Neutrophil (primary cell): Measurements from ENCODE around the gene MUC2.

Experiments used
- H3K27ac ChIP-seq: fragments of 200-600 bp; sonication (generic); 2 replicates; pipeline ENCODE4 v1.5.1; 2016; ENCODE audit warnings: mild to moderate bottlenecking, moderate library complexity
- H3K27me3 ChIP-seq: fragments of 200-600 bp; sonication (generic); 2 replicates; pipeline ENCODE4 v1.6.0; 2016; ENCODE audit warnings: mild to moderate bottlenecking
- H3K36me3 ChIP-seq: fragments of 200-600 bp; sonication (generic); 2 replicates; pipeline ENCODE4 v1.5.1; 2017
- H3K4me1 ChIP-seq, 2 experiments: fragments of 200-600 bp in 1 of 2; sonication (generic) in 1 of 2; 1 replicate in 1 of 2; 2 replicates in 1 of 2; pipeline versions ENCODE4 v1.5.1 to v1.6.1; 2013 to 2016; ENCODE audit warnings: low read depth in 1 of 2, low read length in 1 of 2, mild to moderate bottlenecking in 1 of 2, moderate library complexity in 1 of 2; ENCODE audit not compliant: control insufficient read depth in 1 of 2, insufficient read depth in 1 of 2
- H3K4me3 ChIP-seq, 2 experiments: fragments of 200-600 bp in 1 of 2; sonication (generic) in 1 of 2; 1 replicate in 1 of 2; 2 replicates in 1 of 2; pipeline ENCODE4 v1.5.1; 2013 to 2016; ENCODE audit warnings: low read depth in 1 of 2, low read length in 1 of 2, mild to moderate bottlenecking in 1 of 2, moderate library complexity in 1 of 2
- H3K9me3 ChIP-seq: fragments of 200-600 bp; sonication (generic); 2 replicates; pipeline ENCODE4 v1.5.1; 2016
- TF ChIP-seq, protein P1 (sequence below): fragments of 200-600 bp; sonication (generic); IDR thresholded peaks from 2 replicates; pipeline ENCODE4 v1.5.1; 2016; ENCODE audit warnings: antibody characterized with exemption

The MUC2 gene

DNA sequence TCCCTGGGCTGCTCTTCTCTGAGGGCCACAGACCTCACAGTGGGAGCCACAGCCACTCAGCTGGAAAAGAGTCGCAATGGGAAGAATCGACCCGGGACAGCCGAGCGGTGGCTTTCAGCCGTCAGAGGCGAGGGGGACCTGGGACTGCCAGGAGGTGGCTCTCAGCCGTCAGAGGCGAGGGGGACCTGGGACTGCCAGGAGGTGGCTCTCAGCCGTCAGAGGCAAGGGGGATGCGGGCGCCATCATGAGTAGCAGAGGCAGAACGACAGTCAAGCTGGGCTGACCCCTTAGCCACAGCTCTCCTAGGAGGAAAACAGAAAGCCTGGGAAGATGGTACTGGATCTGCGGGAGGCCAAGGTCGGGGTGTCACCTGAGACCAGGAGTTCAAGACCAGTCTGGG, 14.9 kb upstream of the MUC2 start:
- TF ChIP-seq, protein P1, sequence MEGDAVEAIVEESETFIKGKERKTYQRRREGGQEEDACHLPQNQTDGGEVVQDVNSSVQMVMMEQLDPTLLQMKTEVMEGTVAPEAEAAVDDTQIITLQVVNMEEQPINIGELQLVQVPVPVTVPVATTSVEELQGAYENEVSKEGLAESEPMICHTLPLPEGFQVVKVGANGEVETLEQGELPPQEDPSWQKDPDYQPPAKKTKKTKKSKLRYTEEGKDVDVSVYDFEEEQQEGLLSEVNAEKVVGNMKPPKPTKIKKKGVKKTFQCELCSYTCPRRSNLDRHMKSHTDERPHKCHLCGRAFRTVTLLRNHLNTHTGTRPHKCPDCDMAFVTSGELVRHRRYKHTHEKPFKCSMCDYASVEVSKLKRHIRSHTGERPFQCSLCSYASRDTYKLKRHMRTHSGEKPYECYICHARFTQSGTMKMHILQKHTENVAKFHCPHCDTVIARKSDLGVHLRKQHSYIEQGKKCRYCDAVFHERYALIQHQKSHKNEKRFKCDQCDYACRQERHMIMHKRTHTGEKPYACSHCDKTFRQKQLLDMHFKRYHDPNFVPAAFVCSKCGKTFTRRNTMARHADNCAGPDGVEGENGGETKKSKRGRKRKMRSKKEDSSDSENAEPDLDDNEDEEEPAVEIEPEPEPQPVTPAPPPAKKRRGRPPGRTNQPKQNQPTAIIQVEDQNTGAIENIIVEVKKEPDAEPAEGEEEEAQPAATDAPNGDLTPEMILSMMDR: no peak
- Histone ChIP-seq H3K36me3 (no peaks in the 10 kb centered on the region), H3K4me3 (no peak overlapping the region), H3K9me3 (no peaks in the 10 kb centered on the region), H3K27me3 (peaks cover 26% of the 10 kb centered on the region), H3K4me1 (no peaks in the 10 kb centered on the region), H3K27ac (no peak overlapping the region)

DNA sequence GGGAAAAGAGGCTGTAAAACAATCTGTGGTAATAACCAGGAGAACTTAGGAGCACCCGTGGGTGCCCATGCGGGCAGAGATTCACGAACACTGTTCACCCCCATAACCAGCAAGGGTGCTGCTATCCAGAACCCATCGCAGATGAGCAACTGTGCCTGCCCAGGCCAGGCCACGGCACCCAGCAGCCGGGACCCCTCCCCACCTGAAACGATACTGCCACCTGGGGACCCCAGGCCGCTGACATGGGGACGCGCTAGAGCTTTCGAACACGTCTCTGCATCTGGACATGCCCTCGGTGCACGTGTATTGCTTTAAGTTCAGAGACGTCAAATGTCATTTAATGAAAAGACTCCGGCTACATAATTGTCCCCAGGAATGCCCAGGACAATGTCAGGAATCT, 14.3 kb upstream of the MUC2 start:
- Histone ChIP-seq H3K27ac (no peak overlapping the region), H3K36me3 (no peaks in the 10 kb centered on the region), H3K4me1 (no peaks in the 10 kb centered on the region), H3K9me3 (no peaks in the 10 kb centered on the region), H3K27me3 (peaks cover 32% of the 10 kb centered on the region), H3K4me3 (no peak overlapping the region)
- TF ChIP-seq, protein P1: no peak

DNA sequence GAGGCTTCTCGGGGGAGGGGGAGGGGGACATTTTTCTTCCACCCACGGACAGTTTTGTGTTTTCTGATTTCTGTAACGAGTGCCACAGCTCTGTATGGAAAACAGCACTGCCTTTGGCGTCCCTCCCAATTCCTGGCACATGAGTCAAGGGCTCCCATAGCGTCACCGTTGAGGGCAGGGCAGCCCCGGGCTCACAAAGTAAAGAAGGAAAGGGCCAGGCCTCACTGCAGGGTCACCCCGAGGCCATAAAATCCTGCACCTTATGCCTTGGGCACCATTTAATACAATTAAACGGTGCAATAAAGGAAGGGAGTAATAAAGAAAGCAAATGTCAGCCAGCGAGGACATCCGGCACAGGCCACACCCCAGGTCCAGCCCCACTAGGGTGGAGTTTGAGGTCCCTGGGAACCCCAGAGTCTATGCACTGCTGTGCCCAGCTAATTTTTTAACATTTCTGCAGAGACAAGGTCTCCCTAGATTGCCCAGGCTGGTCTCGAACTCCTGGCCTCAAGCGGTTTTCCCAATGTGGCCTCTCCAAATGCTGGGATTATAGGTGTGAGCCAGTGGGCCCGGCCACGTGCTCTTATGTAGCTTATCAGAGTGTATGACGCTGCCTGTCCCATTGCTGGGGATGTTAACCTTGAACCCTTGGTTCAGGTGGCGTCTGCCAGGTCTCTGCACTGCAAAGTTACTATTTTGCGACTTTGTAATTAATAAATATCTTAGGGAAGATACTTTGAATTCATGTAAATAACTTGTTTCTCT, 13.6 kb upstream of the MUC2 start:
- Histone ChIP-seq H3K36me3 (no peaks in the 10 kb centered on the region), H3K27ac (no peak overlapping the region), H3K27me3 (peaks cover 38% of the 10 kb centered on the region), H3K4me3 (no peak overlapping the region), H3K4me1 (no peaks in the 10 kb centered on the region), H3K9me3 (no peaks in the 10 kb centered on the region)
- TF ChIP-seq, protein P1: no peak

DNA sequence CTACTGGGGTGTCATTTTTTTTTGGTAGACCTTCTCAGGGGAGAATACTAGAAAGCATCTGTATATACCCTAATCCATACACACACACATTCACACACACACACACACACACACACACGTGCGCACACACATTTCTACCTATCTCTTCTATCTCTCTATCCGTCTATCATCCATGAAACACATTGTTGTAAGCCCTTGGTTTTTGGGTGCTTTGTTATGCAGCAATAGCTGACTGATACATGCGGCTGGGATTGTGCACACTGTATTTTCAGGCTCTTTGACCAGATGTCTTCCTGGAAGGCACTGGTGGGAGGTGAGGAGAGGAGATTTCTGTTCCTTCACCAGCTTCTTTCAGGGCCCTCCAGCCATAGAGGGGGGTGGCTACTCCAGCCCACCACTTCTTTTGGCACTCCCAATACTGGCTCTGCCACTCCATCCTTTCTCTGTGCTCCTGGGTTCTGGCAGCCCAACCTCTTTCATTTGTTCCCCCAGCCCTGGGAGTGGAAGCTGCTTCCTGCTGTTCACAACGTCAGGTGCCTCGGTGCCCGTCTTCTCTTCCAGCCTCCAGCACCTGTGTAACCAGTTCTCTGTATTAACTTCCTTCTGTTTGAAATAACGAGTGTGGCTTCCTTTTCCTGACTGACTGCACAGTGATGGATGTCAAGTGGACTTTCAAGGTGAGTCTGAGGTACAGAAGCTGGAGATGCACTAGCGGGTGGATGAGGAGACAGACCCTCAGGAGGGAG, 12.4 kb upstream of the MUC2 start:
- Histone ChIP-seq H3K27me3 (peaks cover 49% of the 10 kb centered on the region), H3K36me3 (no peaks in the 10 kb centered on the region), H3K4me3 (no peak overlapping the region), H3K9me3 (no peaks in the 10 kb centered on the region), H3K4me1 (no peaks in the 10 kb centered on the region), H3K27ac (no peak overlapping the region)
- TF ChIP-seq, protein P1: no peak

DNA sequence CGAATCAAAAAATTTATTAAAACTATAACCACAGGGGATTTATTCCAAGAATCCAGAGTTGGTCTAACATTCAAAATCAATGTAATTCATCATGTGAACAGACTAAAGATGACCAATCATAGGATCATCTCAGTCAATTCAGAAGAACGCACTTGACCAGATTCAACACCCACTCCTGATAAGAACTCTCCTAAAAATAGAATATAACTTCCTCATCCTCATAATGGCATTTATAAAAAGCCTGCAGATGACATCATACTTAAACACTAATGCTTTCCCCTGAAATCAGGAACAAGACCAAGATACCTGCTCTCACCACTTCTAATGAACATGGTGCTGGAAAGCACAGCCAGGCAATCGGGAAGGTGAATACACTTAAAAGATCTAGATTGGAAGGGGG, 10.5 kb upstream of the MUC2 start:
- Histone ChIP-seq H3K9me3 (no peaks in the 10 kb centered on the region), H3K27ac (no peak overlapping the region)

More for the DNA sequence above, 10.5 kb upstream of the MUC2 start:
- Histone ChIP-seq H3K4me3 (no peak overlapping the region), H3K4me1 (no peaks in the 10 kb centered on the region), H3K36me3 (no peaks in the 10 kb centered on the region), H3K27me3 (peaks cover 58% of the 10 kb centered on the region)
- TF ChIP-seq, protein P1: no peak
